ENCODE results near the gene PARD6G. TPM values are rescaled to one million over a fixed set of nuclear protein-coding genes. Genes with fewer than 3 reads are reported as not detected.

Gene PARD6G
- total RNA-seq, 4 donors from 2014 or later = 4.6 to 15.9 (median 11.9) TPM

- Histone ChIP-seq H3K9me3 (no peaks in the 10 kb centered on the region), H3K4me3 (no peak overlapping the region), H3K27ac (no peak overlapping the region), H3K27me3 (no peaks in the 10 kb centered on the region), H3K36me3 (no peaks in the 10 kb centered on the region), H3K4me1 (no peaks in the 10 kb centered on the region)
- intact Hi-C loops (cut with DNase I; ENCODE audit: low total_unique reads) = no loop called here
- TF ChIP-seq, protein P1, sequence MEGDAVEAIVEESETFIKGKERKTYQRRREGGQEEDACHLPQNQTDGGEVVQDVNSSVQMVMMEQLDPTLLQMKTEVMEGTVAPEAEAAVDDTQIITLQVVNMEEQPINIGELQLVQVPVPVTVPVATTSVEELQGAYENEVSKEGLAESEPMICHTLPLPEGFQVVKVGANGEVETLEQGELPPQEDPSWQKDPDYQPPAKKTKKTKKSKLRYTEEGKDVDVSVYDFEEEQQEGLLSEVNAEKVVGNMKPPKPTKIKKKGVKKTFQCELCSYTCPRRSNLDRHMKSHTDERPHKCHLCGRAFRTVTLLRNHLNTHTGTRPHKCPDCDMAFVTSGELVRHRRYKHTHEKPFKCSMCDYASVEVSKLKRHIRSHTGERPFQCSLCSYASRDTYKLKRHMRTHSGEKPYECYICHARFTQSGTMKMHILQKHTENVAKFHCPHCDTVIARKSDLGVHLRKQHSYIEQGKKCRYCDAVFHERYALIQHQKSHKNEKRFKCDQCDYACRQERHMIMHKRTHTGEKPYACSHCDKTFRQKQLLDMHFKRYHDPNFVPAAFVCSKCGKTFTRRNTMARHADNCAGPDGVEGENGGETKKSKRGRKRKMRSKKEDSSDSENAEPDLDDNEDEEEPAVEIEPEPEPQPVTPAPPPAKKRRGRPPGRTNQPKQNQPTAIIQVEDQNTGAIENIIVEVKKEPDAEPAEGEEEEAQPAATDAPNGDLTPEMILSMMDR (IDR thresholded peaks at IDR 0.05) = no peak
- TF ChIP-seq POLR2A (IDR thresholded peaks at IDR 0.05) = no peak
- no peak for DNase-seq
Observed at GRCh38 chr18:80119111-80119510, 128.2 kb downstream of the PARD6G start.

- no peaks in the 10 kb centered on the region for H3K27me3 ChIP-seq
- intact Hi-C loops (cut with DNase I; ENCODE audit: low total_unique reads) = no loop called here
- no peak for DNase-seq
Observed at GRCh38 chr18:80115035-80115434, 132.3 kb downstream of the PARD6G start.

GRCh38 chr18:80112624-80113248 is 134.6 kb downstream of the PARD6G start:
- DNase-seq = no peak
- Histone ChIP-seq H3K4me3 (no peak overlapping the region), H3K9me3 (no peaks in the 10 kb centered on the region), H3K36me3 (no peaks in the 10 kb centered on the region), H3K27me3 (no peaks in the 10 kb centered on the region), H3K27ac (no peak overlapping the region), H3K4me1 (peaks cover 0 to 4% of the 10 kb centered on the region in 2 donors)
- no peak for TF ChIP-seq POLR2A (IDR thresholded peaks at IDR 0.05)
- TF ChIP-seq, protein P1 (IDR thresholded peaks at IDR 0.05) = no peak
- intact Hi-C loops (cut with DNase I; ENCODE audit: low total_unique reads) = no loop called here

More at GRCh38 chr18:80115035-80115434, 132.3 kb downstream of the PARD6G start:
- TF ChIP-seq POLR2A (IDR thresholded peaks at IDR 0.05) = no peak
- TF ChIP-seq, protein P1 (IDR thresholded peaks at IDR 0.05) = no peak
- no peak overlapping the region for H3K4me3 ChIP-seq
- no peak overlapping the region for H3K27ac ChIP-seq
- no peaks in the 10 kb centered on the region for H3K36me3 ChIP-seq
- H3K9me3 ChIP-seq = no peaks in the 10 kb centered on the region
- H3K4me1 ChIP-seq = peaks cover 0 to 4% of the 10 kb centered on the region in 2 donors

DNA sequence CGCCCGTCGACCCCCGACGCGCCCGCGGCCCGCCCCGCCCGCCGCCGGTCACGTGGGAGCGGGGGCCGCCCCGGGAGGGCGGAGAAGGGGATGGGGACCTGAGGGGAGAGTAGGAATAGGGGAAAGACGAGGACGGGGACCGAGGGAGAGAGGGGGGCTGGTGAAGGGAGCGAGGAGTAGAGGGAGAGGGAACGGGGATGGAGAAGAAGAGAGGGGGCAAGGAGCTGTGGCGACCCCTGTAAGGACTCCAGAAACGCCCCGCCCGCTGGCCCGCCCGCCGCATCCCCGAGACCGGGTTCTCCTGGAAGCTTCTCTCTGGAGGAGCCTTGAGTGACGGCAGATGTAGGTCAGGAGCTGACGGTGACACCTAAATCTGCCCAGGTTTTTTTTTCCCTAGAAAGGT is 137.6 kb downstream of the PARD6G start:
- Histone ChIP-seq H3K9me3 (no peaks in the 10 kb centered on the region), H3K27me3 (no peaks in the 10 kb centered on the region), H3K27ac (peak overlapping the region; percentile 86 to 87), H3K4me1 (peaks cover 0 to 4% of the 10 kb centered on the region in 2 donors), H3K36me3 (no peaks in the 10 kb centered on the region), H3K4me3 (peak overlapping the region; percentile 50 to 67)
- intact Hi-C loops (cut with DNase I; ENCODE audit: low total_unique reads) = no loop called here
- TF ChIP-seq POLR2A (IDR thresholded peaks at IDR 0.05) = no peak
- TF ChIP-seq, protein P1 (IDR thresholded peaks at IDR 0.05) = no peak
- peak; percentile 32 to 33 for DNase-seq

GRCh38 chr18:80108739-80109675 is 138.3 kb downstream of the PARD6G start, which contains the start of gene ADNP2:
Gene ADNP2 (plus strand): TSS chr18:80109262. CDS start chr18:80117543, 8,281 bp downstream.
- peak within 1 kb of the TSS; percentile 86 to 87 for H3K27ac ChIP-seq
- H3K9me3 ChIP-seq = no peaks in the 10 kb centered on the region
- H3K36me3 ChIP-seq = no peaks in the 10 kb centered on the region
- peaks cover 0 to 4% of the 10 kb centered on the region in 2 donors for H3K4me1 ChIP-seq
- TF ChIP-seq, protein P1 (IDR thresholded peaks at IDR 0.05) = no peak
- peak in 1 of 2 donors; percentile 59 for TF ChIP-seq POLR2A (IDR thresholded peaks at IDR 0.05)
- H3K4me3 ChIP-seq = peak within 1 kb of the TSS; percentile 50 to 67
- H3K27me3 ChIP-seq = no peaks in the 10 kb centered on the region
- intact Hi-C loops (cut with DNase I; ENCODE audit: low total_unique reads) = no loop called here
- DNase-seq = peak; percentile 76 to 82
